B cell (primary cell): ENCODE measurements around the gene PCDH8. TPM values are rescaled to one million over a fixed set of nuclear protein-coding genes. Genes with fewer than 3 reads are reported as not detected.

Experiments
- ATAC-seq: fragments of 200-7000 bp; cut with Tn5 transposase; one replicate; pipeline ENCODE4 v1.10.0; 2021; ENCODE audit warnings: low read depth, mild to moderate bottlenecking, moderate number of reproducible peaks, moderate library complexity
- CTCF ChIA-PET: fragments of 350-600 bp; sonication (Branson Sonifier 250); formaldehyde crosslinking; loops from one replicate; lab custom pipeline; 2021; ENCODE audit warnings: antibody characterized with exemption, inconsistent platforms; lab: Charles Lee
- POLR2A ChIA-PET: fragments of 350-600 bp; sonication (Branson Sonifier 250); formaldehyde crosslinking; loops from one replicate; lab custom pipeline; 2021; ENCODE audit warnings: antibody characterized with exemption; lab: Charles Lee
- DNase-seq: peaks from one replicate; pipeline ENCODE4 v3.0.0; 2013
- H2AFZ ChIP-seq: 2 replicates; pipeline ENCODE4 v1.6.1; 2012; ENCODE audit warnings: mild to moderate bottlenecking, low read depth, low read length; ENCODE audit not compliant: insufficient read depth, poor library complexity, severe bottlenecking
- H3K27ac ChIP-seq, 2 donors: 1 replicate in 1 of 2; 2 replicates in 1 of 2; pipeline ENCODE4 v1.5.1; 2012 to 2013; ENCODE audit warnings: low read length in 2 of 2, mild to moderate bottlenecking in 2 of 2, moderate library complexity in 1 of 2
- H3K27me3 ChIP-seq, 4 experiments: fragments of 200-600 bp in 1 of 4; sonication (generic) in 1 of 4; replicated peaks in 1 of 4; 1 replicate in 2 of 4; 2 replicates in 2 of 4; pipeline versions ENCODE4 v1.6.1 to v1.7.0; 2013 to 2016; ENCODE audit warnings: low read length in 3 of 4, mild to moderate bottlenecking in 2 of 4, mixed read lengths in 1 of 4, moderate library complexity in 1 of 4; ENCODE audit not compliant: insufficient read depth in 4 of 4, control insufficient read depth in 3 of 4; ENCODE audit errors: control extremely low read depth in 1 of 4
- H3K36me3 ChIP-seq, 2 experiments: replicated peaks in 1 of 2; 1 replicate in 1 of 2; 2 replicates in 1 of 2; pipeline versions ENCODE4 v1.6.1 to v1.7.1; 2013; ENCODE audit warnings: low read length in 1 of 2; ENCODE audit not compliant: insufficient read depth in 2 of 2, control insufficient read depth in 1 of 2; ENCODE audit errors: control extremely low read depth in 1 of 2, extremely low read depth in 1 of 2
- H3K4me1 ChIP-seq, 2 donors: fragments of 200-600 bp in 1 of 2; sonication (generic) in 1 of 2; 1 replicate in 1 of 2; 2 replicates in 1 of 2; pipeline versions ENCODE4 v1.5.1 to v1.6.1; 2013 to 2017; ENCODE audit warnings: low read length in 2 of 2; ENCODE audit not compliant: control insufficient read depth in 2 of 2, insufficient read depth in 2 of 2
- H3K4me2 ChIP-seq: replicated peaks from 2 replicates; pipeline ENCODE3; 2012; ENCODE audit warnings: mild to moderate bottlenecking, low read depth, low read length; ENCODE audit not compliant: poor library complexity, severe bottlenecking
- H3K4me3 ChIP-seq, 5 experiments: fragments of 200-600 bp in 1 of 5; sonication (generic) in 1 of 5; 1 replicate in 3 of 5; 2 replicates in 2 of 5; pipeline versions ENCODE4 v1.5.1 to v1.7.0; 2011 to 2016; ENCODE audit warnings: low read length in 4 of 5, mild to moderate bottlenecking in 4 of 5, low read depth in 2 of 5, control low read depth in 1 of 5, moderate library complexity in 1 of 5; ENCODE audit not compliant: insufficient read depth in 1 of 5; ENCODE audit errors: control extremely low read depth in 1 of 5, extremely low read depth in 1 of 5
- H3K79me2 ChIP-seq: fragments of 200-600 bp; sonication (generic); one replicate; pipeline ENCODE4 v1.6.0; 2016; ENCODE audit warnings: low read length; ENCODE audit not compliant: control insufficient read depth, insufficient read depth
- H3K9ac ChIP-seq: fragments of 200-600 bp; sonication (generic); 2 replicates; pipeline ENCODE4 v1.6.1; 2017; ENCODE audit warnings: mild to moderate bottlenecking, low read length, moderate library complexity
- H3K9me3 ChIP-seq, 3 donors: one replicate each; pipeline versions ENCODE4 v1.6.1 to v1.7.1; 2013; ENCODE audit warnings: low read length in 2 of 3; ENCODE audit not compliant: control insufficient read depth in 2 of 3, insufficient read depth in 1 of 3; ENCODE audit errors: control extremely low read depth in 1 of 3
- H4K20me1 ChIP-seq: 2 replicates; pipeline ENCODE4 v1.6.0; 2012; ENCODE audit warnings: mild to moderate bottlenecking, low read length; ENCODE audit not compliant: insufficient read depth, control insufficient read depth, poor library complexity, severe bottlenecking
- H3K27ac Mint-ChIP-seq: one replicate; pipeline ENCODE4 v1.8.0; 2021; ENCODE audit warnings: mixed read lengths
- H3K27me3 Mint-ChIP-seq: one replicate; pipeline ENCODE4 v1.8.0; 2021; ENCODE audit warnings: mixed read lengths
- H3K4me1 Mint-ChIP-seq: one replicate; pipeline ENCODE4 v1.8.0; 2021; ENCODE audit warnings: mixed read lengths
- H3K4me3 Mint-ChIP-seq: one replicate; pipeline ENCODE4 v1.8.0; 2021; ENCODE audit warnings: mixed read lengths
- H3K9me3 Mint-ChIP-seq: one replicate; pipeline ENCODE4 v1.8.0; 2022; ENCODE audit warnings: mixed read lengths; ENCODE audit not compliant: insufficient read depth
- CTCF ChIP-seq: fragments of 200-600 bp; IDR thresholded peaks from one replicate; pipeline ENCODE4 v1.8.0; 2022; ENCODE audit warnings: antibody characterized with exemption, mild to moderate bottlenecking
- EZH2 ChIP-seq: IDR thresholded peaks from 2 replicates; pipeline ENCODE4 v1.6.1; 2012; ENCODE audit warnings: borderline replicate concordance, low read depth, mild to moderate bottlenecking, moderate library complexity, low read length; ENCODE audit not compliant: insufficient read depth, poor library complexity, severe bottlenecking
- WGBS: methylation state at CpG from one replicate; pipeline ENCODE4 v1.1.5; 2013; ENCODE audit warnings: missing lambda C conversion rate; ENCODE audit not compliant: insufficient coverage; 5-methylcytosine and 5-hydroxymethylcytosine counted together
- intact Hi-C: fragments of 100-400 bp; cut with micrococcal nuclease; formaldehyde crosslinking; loops from one replicate; pipeline ENCODE4 v1.10.0; 2022
- polyA plus RNA-seq: library from polyadenylated mRNA; depleted of rRNA; stranded (reverse); fragments of >200 nt; gene quantifications from 2 replicates; pipeline ENCODE4 v1.2.3, GENCODE V29; 2012
- total RNA-seq, 2 donors: library from RNA; stranded (reverse); fragments of 120-200 nt in 1 of 2; gene quantifications; 1 replicate in 1 of 2; 2 replicates in 1 of 2; pipeline versions ENCODE4 v1.2.3 to v1.2.4, GENCODE V29; 2013 to 2022

PCDH8 gene
- total and polyA plus RNA-seq, 2 donors (not counting 1 experiment from before 2014, with no cell fraction given) = not detected

- peak overlapping the region; percentile 1 for H3K4me3 Mint-ChIP-seq
- H3K27ac Mint-ChIP-seq = no peak overlapping the region
- Histone ChIP-seq H3K4me1 (peaks cover 17 to 23% of the 10 kb centered on the region in 2 donors), H4K20me1 (no peaks in the 10 kb centered on the region), H3K27ac (no peak overlapping the region), H3K9me3 (peaks cover 0 to 40% (median 6%) of the 10 kb centered on the region in 3 donors), H3K4me3 (no peak overlapping the region), H3K27me3 (peaks cover 0 to 80% (median 48%) of the 10 kb centered on the region in 4 experiments), H2AFZ (no peak overlapping the region), H3K36me3 (no peaks in the 10 kb centered on the region), H3K4me2 (no peak overlapping the region), H3K79me2 (no peaks in the 10 kb centered on the region), H3K9ac (no peak overlapping the region)
- TF ChIP-seq EZH2 = no peak
- TF ChIP-seq CTCF = no peak
- peaks cover 24% of the 10 kb centered on the region for H3K4me1 Mint-ChIP-seq
- ATAC-seq (no peak), DNase-seq (no peak)
- intact Hi-C loops = no loop called here
- peaks cover 72% of the 10 kb centered on the region for H3K27me3 Mint-ChIP-seq
- CTCF ChIA-PET = interaction anchor here (1.5 kb wide), 1 partner anchor 116 kb away, joined by 8 read pairs; no protein-coding TSS in a partner anchor
- POLR2A ChIA-PET = no interaction called here
- H3K9me3 Mint-ChIP-seq = peaks cover 5% of the 10 kb centered on the region
- WGBS = 96% methylated on average over 2 of the region's 2 CpGs
These were observed 4.0 kb upstream of the PCDH8 start for GRCh38 chr13:52852444-52852843.

- TF ChIP-seq CTCF (no peak), EZH2 (no peak)
- H3K79me2 ChIP-seq = no peaks in the 10 kb centered on the region
- H3K4me3 ChIP-seq = peak overlapping the region; percentile 23 to 74 (median 43)
- peaks cover 19 to 28% of the 10 kb centered on the region in 2 donors for H3K4me1 ChIP-seq
- POLR2A ChIA-PET = no interaction called here
- peak overlapping the region; percentile 26 for H3K27ac Mint-ChIP-seq
- H4K20me1 ChIP-seq = no peaks in the 10 kb centered on the region
- peaks cover 0 to 84% (median 51%) of the 10 kb centered on the region in 4 experiments for H3K27me3 ChIP-seq
- DNase-seq (peak; percentile 42), ATAC-seq (no peak)
- H3K27me3 Mint-ChIP-seq = peaks cover 71% of the 10 kb centered on the region
- H3K4me1 Mint-ChIP-seq = peaks cover 26% of the 10 kb centered on the region
- no peak overlapping the region for H3K27ac ChIP-seq
- H3K36me3 ChIP-seq = no peaks in the 10 kb centered on the region
- 1% methylated on average over 53 of the region's 60 CpGs for WGBS
- H3K9ac ChIP-seq = peak overlapping the region; percentile 66
- peaks cover 5% of the 10 kb centered on the region for H3K9me3 Mint-ChIP-seq
- H3K4me3 Mint-ChIP-seq = peak overlapping the region; percentile 85
- H3K9me3 ChIP-seq = peaks cover 0 to 46% (median 6%) of the 10 kb centered on the region in 3 donors
- CTCF ChIA-PET = interaction anchor here (1.5 kb wide), 1 partner anchor 117 kb away, joined by 8 read pairs; no protein-coding TSS in a partner anchor
- peak overlapping the region; percentile 88 for H3K4me2 ChIP-seq
- peak overlapping the region; percentile 53 for H2AFZ ChIP-seq
- intact Hi-C loops = no loop called here
These were observed 2.9 kb upstream of the PCDH8 start for GRCh38 chr13:52851137-52851962.
